Measurements from ENCODE around the gene MRC2. TPM values are rescaled to one million over a fixed set of nuclear protein-coding genes. Genes with fewer than 3 reads are reported as not detected.

MRC2 gene
- total RNA-seq, 4 donors from 2014 or later, result 10.6 to 40.5 (median 21.6) TPM

DNA sequence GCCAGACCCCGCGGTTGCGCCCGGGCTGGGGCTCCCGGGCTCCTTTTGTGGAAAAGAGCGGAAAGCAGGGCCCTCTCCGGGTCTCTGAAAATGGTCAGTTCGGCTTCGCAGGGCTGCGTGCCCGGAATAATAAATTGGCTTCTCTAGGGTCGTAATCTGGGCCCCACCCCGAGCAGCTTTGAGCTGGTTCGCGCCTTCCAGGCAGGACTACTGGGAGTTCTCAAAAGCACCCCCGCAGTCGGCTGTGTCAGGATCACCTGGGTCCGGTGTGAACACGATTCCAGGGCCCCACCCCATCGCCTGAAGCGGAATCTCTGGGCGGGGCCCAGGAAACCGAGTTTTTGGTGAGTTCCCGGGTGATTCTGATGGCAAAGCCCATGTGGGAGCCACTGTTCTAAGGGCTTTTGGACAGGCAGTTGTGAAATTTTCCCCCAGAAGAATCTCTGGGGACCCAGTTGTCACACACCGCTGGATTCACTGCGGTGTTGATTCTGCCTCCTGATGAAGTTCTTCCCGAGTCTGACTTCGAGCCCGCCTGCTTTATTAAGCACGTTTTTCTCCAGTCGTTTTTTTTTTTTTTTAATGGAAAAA, 77.0 kb downstream of the MRC2 start:
- TF ChIP-seq, protein P1, sequence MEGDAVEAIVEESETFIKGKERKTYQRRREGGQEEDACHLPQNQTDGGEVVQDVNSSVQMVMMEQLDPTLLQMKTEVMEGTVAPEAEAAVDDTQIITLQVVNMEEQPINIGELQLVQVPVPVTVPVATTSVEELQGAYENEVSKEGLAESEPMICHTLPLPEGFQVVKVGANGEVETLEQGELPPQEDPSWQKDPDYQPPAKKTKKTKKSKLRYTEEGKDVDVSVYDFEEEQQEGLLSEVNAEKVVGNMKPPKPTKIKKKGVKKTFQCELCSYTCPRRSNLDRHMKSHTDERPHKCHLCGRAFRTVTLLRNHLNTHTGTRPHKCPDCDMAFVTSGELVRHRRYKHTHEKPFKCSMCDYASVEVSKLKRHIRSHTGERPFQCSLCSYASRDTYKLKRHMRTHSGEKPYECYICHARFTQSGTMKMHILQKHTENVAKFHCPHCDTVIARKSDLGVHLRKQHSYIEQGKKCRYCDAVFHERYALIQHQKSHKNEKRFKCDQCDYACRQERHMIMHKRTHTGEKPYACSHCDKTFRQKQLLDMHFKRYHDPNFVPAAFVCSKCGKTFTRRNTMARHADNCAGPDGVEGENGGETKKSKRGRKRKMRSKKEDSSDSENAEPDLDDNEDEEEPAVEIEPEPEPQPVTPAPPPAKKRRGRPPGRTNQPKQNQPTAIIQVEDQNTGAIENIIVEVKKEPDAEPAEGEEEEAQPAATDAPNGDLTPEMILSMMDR (IDR thresholded peaks at IDR 0.05; ENCODE audit: low read depth), result no peak

- TF ChIP-seq, protein P1 (IDR thresholded peaks at IDR 0.05; ENCODE audit: low read depth), result no peak
Observed at GRCh38 chr17:62705156-62705777, 77.8 kb downstream of the MRC2 start.

- TF ChIP-seq, protein P1 (IDR thresholded peaks at IDR 0.05; ENCODE audit: low read depth), result no peak
Observed at GRCh38 chr17:62705778-62706597, 78.5 kb downstream of the MRC2 start.

GRCh38 chr17:62706598-62707424, 79.3 kb downstream of the MRC2 start:
- TF ChIP-seq, protein P1 (IDR thresholded peaks at IDR 0.05; ENCODE audit: low read depth), result no peak

DNA sequence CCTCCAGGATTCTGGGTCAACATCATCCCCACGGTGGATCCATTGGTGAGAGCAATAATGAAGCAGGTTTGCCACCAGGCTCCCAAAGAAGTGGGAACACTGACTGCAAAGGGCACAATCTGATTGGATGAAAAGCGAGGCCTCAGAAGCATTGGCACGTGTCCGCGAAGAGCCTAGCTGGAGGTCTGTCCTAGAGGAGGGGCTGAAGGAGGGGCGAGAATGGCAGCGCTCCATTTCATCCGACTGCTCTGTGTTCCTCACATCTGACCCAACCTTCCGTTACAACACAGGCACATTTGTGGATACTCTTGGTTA, 79.9 kb downstream of the MRC2 start:
- TF ChIP-seq, protein P1 (IDR thresholded peaks at IDR 0.05; ENCODE audit: low read depth), result no peak

DNA sequence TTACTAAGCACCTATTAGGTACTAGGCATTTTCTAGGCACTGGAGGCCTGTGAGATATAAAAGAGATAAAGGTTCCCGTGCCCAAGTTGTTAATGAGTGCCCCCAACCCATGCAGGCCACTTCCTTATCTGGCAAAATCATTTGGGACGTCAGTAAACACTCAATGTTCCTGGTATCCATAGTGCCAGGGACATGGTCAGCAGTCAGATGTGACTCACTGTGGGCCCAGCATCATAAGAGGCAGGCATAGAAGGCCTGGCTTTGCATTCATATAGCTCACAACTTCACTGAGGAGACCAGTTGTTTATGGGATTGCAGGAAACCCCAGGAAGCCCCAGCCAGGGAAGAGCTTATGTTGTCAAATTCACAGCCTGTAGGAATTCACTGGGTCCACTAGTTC, 81.1 kb downstream of the MRC2 start:
- TF ChIP-seq, protein P1 (IDR thresholded peaks at IDR 0.05; ENCODE audit: low read depth), result no peak
